Neural cell (in vitro differentiated cells): Measurements from ENCODE around the gene ALLC. TPM values are rescaled to one million over a fixed set of nuclear protein-coding genes. Genes with fewer than 3 reads are reported as not detected.

Experiments
- H2AFZ ChIP-seq: fragments of 200-600, 300-800 bp; sonication (generic), shearing (Covaris generic); 2 replicates; pipeline ENCODE4 v1.6.0; 2014; ENCODE audit warnings: low read depth, mild to moderate bottlenecking, antibody characterized with exemption, low read length, moderate library complexity
- H3F3A ChIP-seq: fragments of 200-600 bp; shearing (Covaris generic); 2 replicates; pipeline ENCODE4 v1.6.1; 2016; ENCODE audit warnings: mild to moderate bottlenecking, moderate library complexity, mixed read lengths, antibody characterized with exemption, low read length; ENCODE audit not compliant: insufficient read depth, poor library complexity, severe bottlenecking
- H3K27ac ChIP-seq: fragments of 200-600, 300-800 bp; sonication (generic), shearing (Covaris generic); 2 replicates; pipeline ENCODE4 v1.5.1; 2014; ENCODE audit warnings: mild to moderate bottlenecking, low read length, moderate library complexity
- H3K27me3 ChIP-seq: fragments of 300-800, 200-600 bp; sonication (generic), shearing (Covaris generic); 2 replicates; pipeline ENCODE4 v1.6.0; 2014; ENCODE audit warnings: mild to moderate bottlenecking, low read depth, low read length, moderate library complexity; ENCODE audit not compliant: insufficient read depth
- H3K36me3 ChIP-seq: fragments of 300-800, 200-600 bp; sonication (generic), shearing (Covaris generic); 2 replicates; pipeline ENCODE4 v1.5.1; 2014; ENCODE audit warnings: mild to moderate bottlenecking, antibody characterized with exemption, low read length, moderate library complexity; ENCODE audit not compliant: insufficient read depth
- H3K4me2 ChIP-seq: fragments of 300-800, 200-600 bp; sonication (generic), shearing (Covaris generic); 2 replicates; pipeline ENCODE4 v1.6.0; 2014; ENCODE audit warnings: mild to moderate bottlenecking, low read length
- H3K4me3 ChIP-seq: fragments of 300-800, 200-600 bp; sonication (generic), shearing (Covaris generic); 2 replicates; pipeline ENCODE4 v1.5.1; 2014; ENCODE audit warnings: mild to moderate bottlenecking, low read length, moderate library complexity
- H3K79me2 ChIP-seq: fragments of 200-600 bp; shearing (Covaris generic); replicated peaks from 2 replicates; pipeline ENCODE4 v1.6.0; 2014; ENCODE audit warnings: mild to moderate bottlenecking, low read length, moderate library complexity; ENCODE audit not compliant: insufficient read depth
- H3K9ac ChIP-seq: fragments of 300-800, 200-600 bp; sonication (generic), shearing (Covaris generic); 2 replicates; pipeline ENCODE4 v1.6.1; 2016; ENCODE audit warnings: mild to moderate bottlenecking, low read length, mixed read lengths
- H3K9me2 ChIP-seq: fragments of 200-600 bp; shearing (Covaris generic); 2 replicates; pipeline ENCODE4 v1.6.1; 2016; ENCODE audit warnings: mild to moderate bottlenecking, low read length, mixed read lengths; ENCODE audit not compliant: insufficient read depth
- H3K9me3 ChIP-seq: fragments of 200-600, 300-800 bp; sonication (generic), shearing (Covaris generic); 2 replicates; pipeline ENCODE4 v1.6.1; 2016; ENCODE audit warnings: mild to moderate bottlenecking, mixed run types, low read length, moderate library complexity, mixed read lengths
- H4K20me1 ChIP-seq: fragments of 200-600 bp; shearing (Covaris generic); 2 replicates; pipeline ENCODE4 v1.6.1; 2016; ENCODE audit warnings: mild to moderate bottlenecking, mixed run types; ENCODE audit not compliant: insufficient read depth
- EP300 ChIP-seq: fragments of 450-650 bp; conservative IDR thresholded peaks from 2 replicates; pipeline ENCODE4 v1.6.1; 2014; ENCODE audit warnings: antibody characterized with exemption, mild to moderate bottlenecking, moderate library complexity; ENCODE audit not compliant: poor library complexity, severe bottlenecking
- EZH2 ChIP-seq: fragments of 200-600, 300-800 bp; shearing (Covaris generic), sonication (generic); IDR thresholded peaks from 2 replicates; pipeline ENCODE4 v1.6.1; 2014; ENCODE audit warnings: antibody characterized with exemption, low read length, borderline replicate concordance, mild to moderate bottlenecking; ENCODE audit not compliant: insufficient read depth, poor library complexity, severe bottlenecking
- MXI1 ChIP-seq: fragments of 450-650 bp; conservative IDR thresholded peaks from 2 replicates; pipeline ENCODE4 v1.6.1; 2014; ENCODE audit warnings: antibody characterized with exemption, mild to moderate bottlenecking; ENCODE audit not compliant: poor library complexity, severe bottlenecking
- POLR2AphosphoS5 ChIP-seq: IDR thresholded peaks from 2 replicates; pipeline ENCODE4 v1.6.1; 2012
- RAD21 ChIP-seq: fragments of 450-650 bp; conservative IDR thresholded peaks from 2 replicates; pipeline ENCODE4 v1.6.1; 2014; ENCODE audit warnings: antibody characterized with exemption, mild to moderate bottlenecking, moderate library complexity
- REST ChIP-seq: IDR thresholded peaks from 2 replicates; pipeline ENCODE4 v1.6.1; 2012; ENCODE audit warnings: borderline replicate concordance
- SMC3 ChIP-seq: fragments of 450-650 bp; conservative IDR thresholded peaks from 2 replicates; pipeline ENCODE4 v1.6.1; 2014; ENCODE audit warnings: antibody characterized with exemption, mild to moderate bottlenecking, moderate library complexity; ENCODE audit not compliant: poor library complexity
- TAF1 ChIP-seq: IDR thresholded peaks from 2 replicates; pipeline ENCODE4 v1.6.1; 2012; ENCODE audit warnings: low read depth
- polyA plus RNA-seq: library from polyadenylated mRNA; depleted of rRNA; stranded (reverse); fragments of >200 nt; gene quantifications from 2 replicates; pipeline ENCODE4 v1.2.3, GENCODE V29; 2014
- TF ChIP-seq, protein P1 (sequence below): fragments of 450-650 bp; IDR thresholded peaks from 2 replicates; pipeline ENCODE4 v1.5.1; 2014; ENCODE audit warnings: antibody characterized with exemption, mild to moderate bottlenecking, moderate library complexity; ENCODE audit not compliant: poor library complexity, severe bottlenecking

ALLC gene
- polyA plus RNA-seq, 1 donor from 2014 or later: 0.33 TPM

DNA sequence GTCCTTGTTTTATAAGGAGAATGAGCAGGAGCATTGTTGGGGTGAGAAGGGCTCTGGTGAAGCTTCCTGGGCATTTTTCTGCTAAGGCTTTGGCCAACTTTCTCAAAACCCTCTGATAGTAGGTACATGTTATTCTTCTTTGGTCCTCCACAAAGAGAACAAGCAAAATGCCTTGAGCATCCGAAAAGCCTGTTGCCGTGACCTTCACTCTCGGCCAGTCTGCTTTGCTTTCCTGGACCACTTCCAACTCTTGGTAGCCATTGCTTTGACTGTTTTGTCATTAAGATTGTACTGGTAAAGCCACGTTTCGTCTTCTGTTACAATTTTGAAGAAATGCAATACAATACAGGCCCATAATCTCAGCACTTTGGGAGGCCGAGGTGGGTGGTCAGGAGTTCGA, 27.4 kb upstream of the ALLC start:
- Histone ChIP-seq H4K20me1 (no peaks in the 10 kb centered on the region), H3F3A (no peaks in the 10 kb centered on the region), H3K27ac (no peak overlapping the region), H3K79me2 (no peaks in the 10 kb centered on the region), H3K9ac (no peak overlapping the region), H3K27me3 (no peaks in the 10 kb centered on the region), H2AFZ (no peak overlapping the region), H3K36me3 (no peaks in the 10 kb centered on the region), H3K4me3 (no peak overlapping the region), H3K4me2 (no peak overlapping the region), H3K9me2 (no peaks in the 10 kb centered on the region), H3K9me3 (no peaks in the 10 kb centered on the region)
- TF ChIP-seq RAD21 (no peak), EZH2 (no peak), POLR2AphosphoS5 (no peak), TAF1 (no peak), EP300 (no peak), SMC3 (no peak), REST (no peak), MXI1 (no peak)
- TF ChIP-seq, protein P1, sequence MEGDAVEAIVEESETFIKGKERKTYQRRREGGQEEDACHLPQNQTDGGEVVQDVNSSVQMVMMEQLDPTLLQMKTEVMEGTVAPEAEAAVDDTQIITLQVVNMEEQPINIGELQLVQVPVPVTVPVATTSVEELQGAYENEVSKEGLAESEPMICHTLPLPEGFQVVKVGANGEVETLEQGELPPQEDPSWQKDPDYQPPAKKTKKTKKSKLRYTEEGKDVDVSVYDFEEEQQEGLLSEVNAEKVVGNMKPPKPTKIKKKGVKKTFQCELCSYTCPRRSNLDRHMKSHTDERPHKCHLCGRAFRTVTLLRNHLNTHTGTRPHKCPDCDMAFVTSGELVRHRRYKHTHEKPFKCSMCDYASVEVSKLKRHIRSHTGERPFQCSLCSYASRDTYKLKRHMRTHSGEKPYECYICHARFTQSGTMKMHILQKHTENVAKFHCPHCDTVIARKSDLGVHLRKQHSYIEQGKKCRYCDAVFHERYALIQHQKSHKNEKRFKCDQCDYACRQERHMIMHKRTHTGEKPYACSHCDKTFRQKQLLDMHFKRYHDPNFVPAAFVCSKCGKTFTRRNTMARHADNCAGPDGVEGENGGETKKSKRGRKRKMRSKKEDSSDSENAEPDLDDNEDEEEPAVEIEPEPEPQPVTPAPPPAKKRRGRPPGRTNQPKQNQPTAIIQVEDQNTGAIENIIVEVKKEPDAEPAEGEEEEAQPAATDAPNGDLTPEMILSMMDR: no peak

GRCh38 chr2:3631161-3631850, 26.7 kb upstream of the ALLC start:
- Histone ChIP-seq H2AFZ (no peak overlapping the region), H3K4me2 (no peak overlapping the region), H3F3A (no peaks in the 10 kb centered on the region), H3K9ac (no peak overlapping the region), H3K79me2 (no peaks in the 10 kb centered on the region), H3K4me3 (no peak overlapping the region), H3K36me3 (no peaks in the 10 kb centered on the region), H3K9me2 (no peaks in the 10 kb centered on the region), H3K9me3 (no peaks in the 10 kb centered on the region), H3K27ac (no peak overlapping the region), H3K27me3 (no peaks in the 10 kb centered on the region), H4K20me1 (no peaks in the 10 kb centered on the region)
- TF ChIP-seq POLR2AphosphoS5 (no peak), REST (no peak), SMC3 (no peak), RAD21 (no peak)
